Neural progenitor cell (in vitro differentiated cells): ENCODE measurements around the gene C17orf113.

ENCODE experiments used
- EZH2 ChIP-seq: fragments of 200-600 bp; sonication (generic); IDR thresholded peaks from 2 replicates; pipeline ENCODE4 v1.6.1; 2017; ENCODE audit warnings: antibody characterized with exemption, mild to moderate bottlenecking, moderate library complexity
- TF ChIP-seq, protein P1 (sequence below): fragments of 200-600 bp; sonication (generic); IDR thresholded peaks from 2 replicates; pipeline ENCODE4 v1.5.1; 2017; ENCODE audit warnings: antibody characterized with exemption, mild to moderate bottlenecking

DNA sequence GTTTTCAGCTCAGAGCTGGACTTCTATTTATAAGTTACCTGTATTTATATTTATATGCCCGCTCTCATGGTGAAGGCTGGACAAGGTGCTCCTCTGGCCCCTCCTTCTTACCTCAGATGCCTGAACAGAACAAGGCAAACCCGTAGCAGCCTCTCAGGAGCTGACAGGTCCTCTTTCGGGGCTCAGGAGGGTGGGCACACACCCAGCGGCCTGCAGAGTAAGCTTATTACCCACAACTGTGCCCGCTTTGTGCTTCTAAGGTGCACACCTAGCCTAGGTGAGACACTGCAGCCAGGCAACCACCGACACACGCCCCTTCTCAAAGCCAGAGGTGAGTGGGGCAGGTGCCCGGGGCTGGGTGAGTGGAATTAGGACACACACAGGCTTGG is 25.2 kb downstream of the C17orf113 start:
- TF ChIP-seq EZH2, result no peak
- TF ChIP-seq, protein P1, sequence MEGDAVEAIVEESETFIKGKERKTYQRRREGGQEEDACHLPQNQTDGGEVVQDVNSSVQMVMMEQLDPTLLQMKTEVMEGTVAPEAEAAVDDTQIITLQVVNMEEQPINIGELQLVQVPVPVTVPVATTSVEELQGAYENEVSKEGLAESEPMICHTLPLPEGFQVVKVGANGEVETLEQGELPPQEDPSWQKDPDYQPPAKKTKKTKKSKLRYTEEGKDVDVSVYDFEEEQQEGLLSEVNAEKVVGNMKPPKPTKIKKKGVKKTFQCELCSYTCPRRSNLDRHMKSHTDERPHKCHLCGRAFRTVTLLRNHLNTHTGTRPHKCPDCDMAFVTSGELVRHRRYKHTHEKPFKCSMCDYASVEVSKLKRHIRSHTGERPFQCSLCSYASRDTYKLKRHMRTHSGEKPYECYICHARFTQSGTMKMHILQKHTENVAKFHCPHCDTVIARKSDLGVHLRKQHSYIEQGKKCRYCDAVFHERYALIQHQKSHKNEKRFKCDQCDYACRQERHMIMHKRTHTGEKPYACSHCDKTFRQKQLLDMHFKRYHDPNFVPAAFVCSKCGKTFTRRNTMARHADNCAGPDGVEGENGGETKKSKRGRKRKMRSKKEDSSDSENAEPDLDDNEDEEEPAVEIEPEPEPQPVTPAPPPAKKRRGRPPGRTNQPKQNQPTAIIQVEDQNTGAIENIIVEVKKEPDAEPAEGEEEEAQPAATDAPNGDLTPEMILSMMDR, result no peak
